ENCODE results near the gene NUDT17.
A peak's percentile ranks its signal among the peaks of the same experiment; 100 is the strongest.

DNA sequence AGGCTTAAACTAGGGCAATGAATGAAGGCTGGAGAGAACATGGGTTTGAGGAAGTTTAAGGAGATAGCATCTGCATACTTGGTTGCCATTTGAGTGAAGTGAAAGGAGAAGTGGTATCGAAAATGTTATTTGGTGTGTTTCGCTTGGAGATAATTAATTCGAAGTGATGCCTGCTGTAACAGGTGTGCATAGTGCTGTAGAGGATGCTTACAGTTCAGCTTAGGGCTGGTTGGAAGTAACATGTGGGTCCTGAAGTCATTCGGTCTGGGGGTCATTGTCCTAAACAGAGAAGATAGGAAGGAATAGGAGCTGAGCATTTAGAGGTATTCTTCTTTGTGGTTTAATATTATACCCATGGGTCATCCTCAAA lies 301 bp upstream of the NUDT17 start:
- TF ChIP-seq POLR2A (IDR thresholded peaks at IDR 0.05) (peak; percentile 17), EP300 (IDR thresholded peaks at IDR 0.05; ENCODE audit: low read depth) (no peak), POLR2AphosphoS5 (IDR thresholded peaks at IDR 0.05) (peak in 1 of 3 donors; percentile 17)
- TF ChIP-seq, protein P1, sequence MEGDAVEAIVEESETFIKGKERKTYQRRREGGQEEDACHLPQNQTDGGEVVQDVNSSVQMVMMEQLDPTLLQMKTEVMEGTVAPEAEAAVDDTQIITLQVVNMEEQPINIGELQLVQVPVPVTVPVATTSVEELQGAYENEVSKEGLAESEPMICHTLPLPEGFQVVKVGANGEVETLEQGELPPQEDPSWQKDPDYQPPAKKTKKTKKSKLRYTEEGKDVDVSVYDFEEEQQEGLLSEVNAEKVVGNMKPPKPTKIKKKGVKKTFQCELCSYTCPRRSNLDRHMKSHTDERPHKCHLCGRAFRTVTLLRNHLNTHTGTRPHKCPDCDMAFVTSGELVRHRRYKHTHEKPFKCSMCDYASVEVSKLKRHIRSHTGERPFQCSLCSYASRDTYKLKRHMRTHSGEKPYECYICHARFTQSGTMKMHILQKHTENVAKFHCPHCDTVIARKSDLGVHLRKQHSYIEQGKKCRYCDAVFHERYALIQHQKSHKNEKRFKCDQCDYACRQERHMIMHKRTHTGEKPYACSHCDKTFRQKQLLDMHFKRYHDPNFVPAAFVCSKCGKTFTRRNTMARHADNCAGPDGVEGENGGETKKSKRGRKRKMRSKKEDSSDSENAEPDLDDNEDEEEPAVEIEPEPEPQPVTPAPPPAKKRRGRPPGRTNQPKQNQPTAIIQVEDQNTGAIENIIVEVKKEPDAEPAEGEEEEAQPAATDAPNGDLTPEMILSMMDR (IDR thresholded peaks at IDR 0.05): no peak

Data from transverse colon (tissue), 4 donors.